ENCODE data around the gene BRINP2. TPM values are rescaled to one million over a fixed set of nuclear protein-coding genes. Genes with fewer than 3 reads are reported as not detected.

BRINP2 gene
- total and polyA plus RNA-seq, 2 of the 13 experiments (the other 11 are each of a cell fraction or from before 2014, with no cell fraction given), result 0.08 to 0.20 TPM

DNA sequence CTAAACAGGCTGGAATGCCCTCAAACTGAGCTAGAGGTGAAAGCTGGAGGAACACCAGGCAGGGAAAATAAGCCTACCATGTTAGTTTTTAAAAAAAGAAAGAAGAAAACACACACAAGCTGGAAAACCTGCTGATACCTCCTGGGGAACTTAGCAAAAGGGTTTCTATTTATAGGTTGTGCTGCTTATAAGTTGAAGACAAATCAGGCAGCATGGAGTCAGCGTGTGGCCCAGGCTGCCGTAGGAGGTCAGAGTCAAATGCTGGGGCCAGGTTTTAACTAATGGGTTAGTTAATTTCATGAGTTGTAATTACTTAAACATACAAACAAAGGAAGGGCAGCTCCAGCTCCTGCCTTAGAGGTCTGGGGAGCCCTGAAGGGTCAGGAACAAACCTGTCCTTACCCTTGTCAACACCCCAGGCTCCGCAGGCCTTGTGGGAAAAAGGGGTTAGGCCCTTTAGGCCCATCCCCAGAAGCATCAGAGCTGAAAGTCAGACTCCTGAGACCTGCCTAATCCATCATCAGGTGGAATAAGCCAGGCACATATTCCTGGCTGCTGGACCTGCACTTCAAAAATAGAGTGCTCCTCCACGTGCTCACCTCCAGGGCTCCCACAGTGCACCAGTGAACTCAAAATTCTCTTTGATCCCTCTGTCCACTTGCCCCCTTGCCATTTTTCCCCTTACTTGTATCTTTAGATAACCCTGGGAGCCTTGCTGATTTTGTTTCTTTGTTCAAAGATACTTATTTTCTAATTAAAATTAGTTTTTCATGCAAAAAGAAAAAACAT, 59.7 kb downstream of the BRINP2 start:
- Histone ChIP-seq H3K36me3 (replicated peaks in 1 of 2; ENCODE audit: control insufficient read depth in 1 of 2, insufficient read depth in 2 of 2, low read length in 2 of 2) (no peaks in the 10 kb centered on the region), H3K27ac (ENCODE audit: extremely low read length, insufficient read depth, low read length) (no peak overlapping the region), H4K20me1 (ENCODE audit: insufficient read depth, low read length) (no peaks in the 10 kb centered on the region), H2AFZ (ENCODE audit: low read length) (no peak overlapping the region), H3K27me3 (ENCODE audit: control insufficient read depth in 1 of 2, insufficient read depth in 2 of 2, low read length in 2 of 2) (no peaks in the 10 kb centered on the region; a peak in 1 of 5 replicates), H3K4me1 (ENCODE audit: insufficient read depth, low read length) (no peaks in the 10 kb centered on the region), H3K79me2 (ENCODE audit: insufficient read depth, low read length) (no peaks in the 10 kb centered on the region), H3K4me2 (ENCODE audit: low read depth, low read length) (no peak overlapping the region), H3K9ac (ENCODE audit: insufficient read depth, low read depth, low read length) (no peak overlapping the region), H3K9me3 (ENCODE audit: low read length) (no peaks in the 10 kb centered on the region), H3K4me3 (replicated peaks in 1 of 3; ENCODE audit: insufficient read depth in 1 of 3, low read depth in 2 of 3, low read length in 3 of 3) (no peak overlapping the region)
- CTCF ChIA-PET (ENCODE audit: low intra/inter-chr PET ratio, low total read pairs), result no interaction called here
- FAIRE-seq (no peak), ATAC-seq (no peak), DNase-seq (ENCODE audit: low spot score) (no peak)
- intact Hi-C loops (cut with micrococcal nuclease; ENCODE audit: unreplicated experiment) (no loop called here), in situ Hi-C loops (cut with HindIII; ENCODE audit: extremely low pct_ligation_motif_present, low pct_unique_long_range_greater_than_20kb) (no loop called here)
- POLR2A ChIA-PET, result no interaction called here
- TF ChIP-seq ETV6 (CRISPR knock-in tag; conservative IDR thresholded peaks at IDR 0.05) (no peak), SNRNP70 (IDR thresholded peaks at IDR 0.05; ENCODE audit: low read depth, low read length) (no peak)
- WGBS (ENCODE audit: low lambda C conversion rate), result 25% methylated on average over 3 of the region's 4 CpGs
- no TSS peak for BruUV-seq (replicated peaks)

DNA sequence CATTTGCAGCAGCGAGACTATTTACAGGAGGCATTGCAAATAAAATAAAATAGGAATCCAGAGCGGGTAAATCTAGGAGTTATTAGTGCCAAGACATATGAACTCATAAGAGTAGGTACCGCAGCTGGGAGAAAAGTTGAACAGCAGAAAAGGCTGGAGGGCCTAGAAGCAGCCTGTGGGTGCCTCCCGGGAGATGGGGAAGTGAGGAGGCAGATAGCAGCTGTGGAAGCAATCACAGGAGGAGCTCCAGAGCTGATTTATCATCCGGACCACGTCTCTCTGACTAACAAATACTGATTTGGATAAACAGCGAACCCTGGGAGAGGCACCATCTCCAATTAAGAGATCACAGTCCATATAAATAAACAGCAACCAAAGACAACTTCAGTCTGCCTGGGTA, 64.6 kb downstream of the BRINP2 start:
- CTCF ChIA-PET (ENCODE audit: low intra/inter-chr PET ratio, low total read pairs), result no interaction called here
- Histone ChIP-seq H3K79me2 (ENCODE audit: insufficient read depth, low read length) (no peaks in the 10 kb centered on the region), H3K4me2 (ENCODE audit: low read depth, low read length) (no peak overlapping the region), H3K9ac (ENCODE audit: insufficient read depth, low read depth, low read length) (no peak overlapping the region), H3K4me3 (replicated peaks in 1 of 3; ENCODE audit: insufficient read depth in 1 of 3, low read depth in 2 of 3, low read length in 3 of 3) (no peak overlapping the region), H3K27me3 (ENCODE audit: control insufficient read depth in 1 of 2, insufficient read depth in 2 of 2, low read length in 2 of 2) (peaks cover 0 to 6% of the 10 kb centered on the region in 2 experiments; a peak in 3 of 5 replicates), H3K9me3 (ENCODE audit: low read length) (no peaks in the 10 kb centered on the region), H2AFZ (ENCODE audit: low read length) (no peak overlapping the region), H3K27ac (ENCODE audit: extremely low read length, insufficient read depth, low read length) (no peak overlapping the region), H4K20me1 (ENCODE audit: insufficient read depth, low read length) (no peaks in the 10 kb centered on the region), H3K36me3 (replicated peaks in 1 of 2; ENCODE audit: control insufficient read depth in 1 of 2, insufficient read depth in 2 of 2, low read length in 2 of 2) (no peaks in the 10 kb centered on the region), H3K4me1 (ENCODE audit: insufficient read depth, low read length) (no peaks in the 10 kb centered on the region)
- intact Hi-C loops (cut with micrococcal nuclease; ENCODE audit: unreplicated experiment), result no loop called here
- BruUV-seq (replicated peaks), result no TSS peak
- no peak for FAIRE-seq
- WGBS (ENCODE audit: low lambda C conversion rate), result 8% methylated on average over 7 of the region's 7 CpGs
- POLR2A ChIA-PET, result no interaction called here
- no peak for TF ChIP-seq SNAPC2 (CRISPR knock-in tag; IDR thresholded peaks at IDR 0.05)
- no peak for TF ChIP-seq ZNF543 (CRISPR knock-in tag; IDR thresholded peaks at IDR 0.05)
- no peak for TF ChIP-seq CBFB (CRISPR knock-in tag; IDR thresholded peaks at IDR 0.05)
- TF ChIP-seq, protein P1, sequence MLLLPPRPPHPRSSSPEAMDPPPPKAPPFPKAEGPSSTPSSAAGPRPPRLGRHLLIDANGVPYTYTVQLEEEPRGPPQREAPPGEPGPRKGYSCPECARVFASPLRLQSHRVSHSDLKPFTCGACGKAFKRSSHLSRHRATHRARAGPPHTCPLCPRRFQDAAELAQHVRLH (CRISPR knock-in tag; IDR thresholded peaks at IDR 0.05; ENCODE audit: borderline replicate concordance, low read depth), result no peak
- TF ChIP-seq, protein P2, sequence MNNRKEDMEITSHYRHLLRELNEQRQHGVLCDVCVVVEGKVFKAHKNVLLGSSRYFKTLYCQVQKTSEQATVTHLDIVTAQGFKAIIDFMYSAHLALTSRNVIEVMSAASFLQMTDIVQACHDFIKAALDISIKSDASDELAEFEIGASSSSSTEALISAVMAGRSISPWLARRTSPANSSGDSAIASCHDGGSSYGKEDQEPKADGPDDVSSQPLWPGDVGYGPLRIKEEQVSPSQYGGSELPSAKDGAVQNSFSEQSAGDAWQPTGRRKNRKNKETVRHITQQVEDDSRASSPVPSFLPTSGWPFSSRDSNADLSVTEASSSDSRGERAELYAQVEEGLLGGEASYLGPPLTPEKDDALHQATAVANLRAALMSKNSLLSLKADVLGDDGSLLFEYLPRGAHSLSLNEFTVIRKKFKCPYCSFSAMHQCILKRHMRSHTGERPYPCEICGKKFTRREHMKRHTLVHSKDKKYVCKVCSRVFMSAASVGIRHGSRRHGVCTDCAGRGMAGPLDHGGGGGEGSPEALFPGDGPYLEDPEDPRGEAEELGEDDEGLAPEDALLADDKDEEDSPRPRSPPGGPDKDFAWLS (CRISPR knock-in tag; IDR thresholded peaks at IDR 0.05; ENCODE audit: borderline replicate concordance), result no peak
- no peak for TF ChIP-seq HOXA3 (CRISPR knock-in tag; IDR thresholded peaks at IDR 0.05)
- TF ChIP-seq BHLHE40 (IDR thresholded peaks at IDR 0.05; ENCODE audit: low read length), result no peak
- TF ChIP-seq ARNT (IDR thresholded peaks at IDR 0.05), result no peak
- TF ChIP-seq, protein P3, sequence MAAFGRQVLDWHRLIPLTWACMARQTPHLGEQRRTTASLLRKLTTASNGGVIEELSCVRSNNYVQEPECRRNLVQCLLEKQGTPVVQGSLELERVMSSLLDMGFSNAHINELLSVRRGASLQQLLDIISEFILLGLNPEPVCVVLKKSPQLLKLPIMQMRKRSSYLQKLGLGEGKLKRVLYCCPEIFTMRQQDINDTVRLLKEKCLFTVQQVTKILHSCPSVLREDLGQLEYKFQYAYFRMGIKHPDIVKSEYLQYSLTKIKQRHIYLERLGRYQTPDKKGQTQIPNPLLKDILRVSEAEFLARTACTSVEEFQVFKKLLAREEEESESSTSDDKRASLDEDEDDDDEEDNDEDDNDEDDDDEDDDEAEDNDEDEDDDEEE (CRISPR knock-in tag; IDR thresholded peaks at IDR 0.05), result no peak
- no peak for TF ChIP-seq ZNF746 (CRISPR knock-in tag; IDR thresholded peaks at IDR 0.05)
- in situ Hi-C loops (cut with HindIII; ENCODE audit: extremely low pct_ligation_motif_present, low pct_unique_long_range_greater_than_20kb), result no loop called here
- ATAC-seq, result no peak
- DNase-seq (ENCODE audit: low spot score), result no peak
